Bronchial epithelial cell (primary cell): Measurements from ENCODE around the gene CRADD. TPM values are rescaled to one million over a fixed set of nuclear protein-coding genes. Genes with fewer than 3 reads are reported as not detected.
"Not testable (repeated sequence)": the region's sequence is repeated elsewhere in the genome, so short reads cannot be mapped to it uniquely, and the experiment has no call there.

Source experiments
- DNase-seq: peaks from one replicate; pipeline ENCODE4 v3.0.0-alpha.2; 2010; ENCODE audit warnings: low read depth
- FAIRE-seq: peaks from 2 replicates; lab custom pipeline; 2011; peaks lifted over from hg19 to GRCh38; lab: Jason Lieb, UNC
- H3K27me3 ChIP-seq: 2 replicates; pipeline ENCODE4 v1.5.1; 2011; ENCODE audit warnings: low read length; ENCODE audit not compliant: control insufficient read depth, insufficient read depth
- H3K36me3 ChIP-seq: 2 replicates; pipeline ENCODE4 v1.5.1; 2011; ENCODE audit warnings: low read length; ENCODE audit not compliant: control insufficient read depth, insufficient read depth
- H3K4me3 ChIP-seq: 2 replicates; pipeline ENCODE4 v1.5.1; 2011; ENCODE audit warnings: mild to moderate bottlenecking, low read depth, low read length, control low read depth
- CTCF ChIP-seq: IDR thresholded peaks from 2 replicates; pipeline ENCODE4 v1.5.1; 2011; ENCODE audit warnings: mild to moderate bottlenecking, moderate library complexity, low read length, control low read depth, inconsistent platforms; ENCODE audit not compliant: insufficient read depth, severe bottlenecking
- total RNA-seq: library from RNA; depleted of rRNA; stranded (reverse); fragments of >200 nt; gene quantifications from 2 replicates; pipeline ENCODE4 v1.2.1, GENCODE V29; 2014

The CRADD gene
- total RNA-seq, 1 donor from 2014 or later, result 11.8 TPM

DNA sequence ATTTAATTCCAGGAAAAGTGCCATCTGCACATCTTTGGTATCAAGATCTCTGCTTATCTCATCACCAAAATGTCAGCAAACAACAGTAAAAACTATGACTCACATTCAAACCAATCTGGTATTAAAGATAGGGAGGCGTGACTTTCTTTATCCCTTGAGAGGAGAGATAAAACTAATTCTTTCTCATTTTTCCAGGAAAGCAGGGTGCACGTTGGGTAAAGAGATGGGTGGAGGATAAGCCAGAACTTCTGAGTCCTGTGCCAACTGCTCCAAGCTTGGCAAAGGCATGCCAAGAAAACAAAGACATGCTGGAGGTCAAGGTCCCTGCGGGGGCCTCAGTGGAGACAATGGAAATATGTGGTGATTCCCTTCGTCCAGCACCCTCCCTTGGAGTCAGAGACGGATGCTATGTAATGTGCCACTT is 245.4 kb downstream of the CRADD start:
- Histone ChIP-seq H3K27me3 (no peaks in the 10 kb centered on the region), H3K36me3 (no peaks in the 10 kb centered on the region), H3K4me3 (no peak overlapping the region)
- DNase-seq (no peak), FAIRE-seq (no peak)
- no peak for TF ChIP-seq CTCF

- TF ChIP-seq CTCF, result no peak
- Histone ChIP-seq H3K4me3 (no peak overlapping the region), H3K36me3 (no peaks in the 10 kb centered on the region), H3K27me3 (no peaks in the 10 kb centered on the region)
- FAIRE-seq, result no peak
- no peak for DNase-seq
Measured at GRCh38 chr12:93924367-93924766, 247.2 kb downstream of the CRADD start.

DNA sequence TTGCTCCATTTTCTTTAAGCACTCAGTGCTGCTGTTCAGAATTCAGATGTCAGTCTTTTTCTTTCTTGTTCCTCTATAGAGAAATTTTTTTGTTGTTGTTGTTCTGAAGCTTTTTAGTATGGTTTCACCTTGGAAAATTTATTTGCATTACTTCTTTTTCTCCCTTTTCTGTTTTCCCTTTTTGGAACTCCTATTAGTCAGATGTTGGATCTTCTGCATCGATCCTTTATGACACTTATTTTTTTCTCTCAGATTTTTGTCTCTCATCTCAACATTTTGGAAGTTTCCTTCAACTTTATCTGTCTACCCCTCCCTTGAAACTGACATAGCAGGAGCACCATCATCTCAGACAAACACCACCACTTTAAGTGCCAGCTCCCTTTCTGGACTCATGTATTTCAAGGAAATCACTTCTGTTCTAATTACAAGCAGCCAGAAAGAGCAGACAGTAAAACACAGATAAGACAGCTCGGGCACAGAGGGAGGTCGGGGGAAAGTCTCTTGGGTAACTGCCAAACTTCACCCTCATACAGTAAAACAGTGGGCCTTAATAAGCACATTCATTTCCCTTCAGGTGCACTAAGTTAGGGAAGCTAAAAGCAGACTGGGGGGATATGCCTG is 248.5 kb downstream of the CRADD start:
- no peak overlapping the region for H3K4me3 ChIP-seq
- no peaks in the 10 kb centered on the region for H3K27me3 ChIP-seq
- no peak for TF ChIP-seq CTCF
- DNase-seq (no peak), FAIRE-seq (no peak)
- H3K36me3 ChIP-seq, result no peaks in the 10 kb centered on the region

DNA sequence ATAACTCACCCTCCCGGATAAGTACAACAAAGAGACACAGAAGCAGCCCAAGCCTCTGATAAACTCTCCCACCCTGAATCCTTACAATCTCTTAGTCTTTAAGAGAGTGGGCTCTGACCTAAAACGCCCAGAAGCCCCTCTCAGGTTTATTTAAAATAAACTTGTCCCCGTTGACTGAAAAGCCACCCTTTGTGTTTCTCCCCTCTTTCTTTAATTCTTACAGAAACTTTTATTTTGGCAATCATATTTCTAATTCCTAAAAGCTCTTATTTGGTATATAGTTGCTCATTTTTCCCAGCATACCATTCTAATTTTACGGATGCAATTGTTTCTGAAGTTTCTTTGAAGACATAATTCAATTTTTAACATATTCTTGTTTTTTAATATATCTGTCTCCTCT is 249.1 kb downstream of the CRADD start:
- Histone ChIP-seq H3K27me3 (no peaks in the 10 kb centered on the region), H3K4me3 (no peak overlapping the region), H3K36me3 (no peaks in the 10 kb centered on the region)
- no peak for DNase-seq
- no peak for FAIRE-seq
- no peak for TF ChIP-seq CTCF

GRCh38 chr12:93929081-93929480 is 251.9 kb downstream of the CRADD start:
- H3K36me3 ChIP-seq, H3K27me3 ChIP-seq, FAIRE-seq, DNase-seq, H3K4me3 ChIP-seq: not testable (repeated sequence)

DNA sequence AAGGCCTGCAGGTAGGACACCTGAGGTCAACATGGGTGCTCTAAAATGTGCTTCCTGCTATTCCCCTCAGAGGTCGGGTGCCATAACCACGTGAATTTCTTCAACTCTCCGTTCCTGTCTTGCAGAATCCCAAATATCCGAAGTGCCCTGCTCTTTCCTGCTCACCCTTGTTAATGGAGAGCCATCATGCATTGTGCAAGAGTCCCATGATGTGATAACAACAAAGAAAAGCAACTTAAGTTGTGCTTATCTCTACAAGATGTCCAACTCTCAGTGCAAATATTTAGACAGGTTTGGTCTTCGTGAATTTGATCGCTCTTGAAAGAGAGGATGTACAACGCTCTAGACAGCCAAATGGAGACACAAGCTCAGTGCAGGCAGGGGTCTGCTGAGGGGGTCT is 260.6 kb downstream of the CRADD start:
- no peak for FAIRE-seq
- no peak for TF ChIP-seq CTCF
- Histone ChIP-seq H3K27me3 (no peaks in the 10 kb centered on the region), H3K36me3 (no peaks in the 10 kb centered on the region), H3K4me3 (no peak overlapping the region)
- DNase-seq, result no peak
